ENCODE measurements around the gene ALG1. TPM values are rescaled to one million over a fixed set of nuclear protein-coding genes. Genes with fewer than 3 reads are reported as not detected.
"Not testable (repeated sequence)": the region's sequence is repeated elsewhere in the genome, so short reads cannot be mapped to it uniquely, and the experiment has no call there.

The ALG1 gene
- total and polyA plus RNA-seq, 8 donors, result 13.0 to 23.3 (median 16.4) TPM

- H3K27ac ChIP-seq; H3K9me3 ChIP-seq; H3K4me1 ChIP-seq; H3K27me3 ChIP-seq; intact Hi-C loops (cut with DNase I); ATAC-seq; FAIRE-seq; H3K36me3 ChIP-seq; H3K4me3 ChIP-seq; DNase-seq: not testable (repeated sequence)
- 35 to 38% methylated on average over 4 to 5 of the region's 5 CpGs for WGBS, 2 donors
Measured at GRCh38 chr16:5105039-5105438, 33.4 kb downstream of the ALG1 start.

DNA sequence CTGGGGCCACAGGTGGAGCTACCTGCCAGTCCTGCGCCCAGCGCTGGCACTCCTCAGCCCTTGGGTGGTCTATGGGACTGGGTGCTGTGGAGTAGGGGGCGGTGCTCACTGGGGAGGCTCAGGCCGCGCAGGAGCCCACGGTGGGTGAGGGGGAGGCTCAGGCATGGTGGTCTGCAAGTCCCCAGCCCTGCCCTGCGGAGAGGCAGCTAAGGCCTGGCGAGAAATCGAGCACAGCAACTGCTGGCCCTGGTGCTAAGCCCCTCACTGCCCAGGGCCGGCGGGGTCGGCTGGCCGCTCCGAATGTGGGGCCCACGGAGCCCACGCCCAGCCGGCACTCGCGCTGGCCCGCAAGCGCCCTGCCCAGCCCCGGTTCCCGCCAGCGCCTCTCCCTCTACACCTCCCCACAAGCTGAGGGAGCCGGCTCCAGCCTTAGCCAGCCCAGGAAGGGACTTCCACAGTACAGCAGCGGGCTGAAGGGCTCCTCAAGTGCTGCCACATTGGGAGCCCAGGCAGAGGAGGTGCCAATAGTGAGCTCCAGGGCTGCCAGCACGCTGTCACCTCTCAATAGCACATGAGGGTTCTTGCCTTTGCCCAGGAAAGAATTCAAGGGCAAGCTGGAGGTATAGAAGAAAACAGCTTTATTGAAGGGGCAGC lies 37.0 kb downstream of the ALG1 start:
- TF ChIP-seq, protein P1, sequence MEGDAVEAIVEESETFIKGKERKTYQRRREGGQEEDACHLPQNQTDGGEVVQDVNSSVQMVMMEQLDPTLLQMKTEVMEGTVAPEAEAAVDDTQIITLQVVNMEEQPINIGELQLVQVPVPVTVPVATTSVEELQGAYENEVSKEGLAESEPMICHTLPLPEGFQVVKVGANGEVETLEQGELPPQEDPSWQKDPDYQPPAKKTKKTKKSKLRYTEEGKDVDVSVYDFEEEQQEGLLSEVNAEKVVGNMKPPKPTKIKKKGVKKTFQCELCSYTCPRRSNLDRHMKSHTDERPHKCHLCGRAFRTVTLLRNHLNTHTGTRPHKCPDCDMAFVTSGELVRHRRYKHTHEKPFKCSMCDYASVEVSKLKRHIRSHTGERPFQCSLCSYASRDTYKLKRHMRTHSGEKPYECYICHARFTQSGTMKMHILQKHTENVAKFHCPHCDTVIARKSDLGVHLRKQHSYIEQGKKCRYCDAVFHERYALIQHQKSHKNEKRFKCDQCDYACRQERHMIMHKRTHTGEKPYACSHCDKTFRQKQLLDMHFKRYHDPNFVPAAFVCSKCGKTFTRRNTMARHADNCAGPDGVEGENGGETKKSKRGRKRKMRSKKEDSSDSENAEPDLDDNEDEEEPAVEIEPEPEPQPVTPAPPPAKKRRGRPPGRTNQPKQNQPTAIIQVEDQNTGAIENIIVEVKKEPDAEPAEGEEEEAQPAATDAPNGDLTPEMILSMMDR (IDR thresholded peaks at IDR 0.05), result no peak
- intact Hi-C loops (cut with DNase I), result no loop called here
- H3K27ac ChIP-seq, result no peak overlapping the region
- H3K36me3 ChIP-seq, result no peaks in the 10 kb centered on the region
- WGBS, 2 donors, result 86 to 88% methylated on average over 25 to 27 of the region's 27 CpGs
- ATAC-seq, result no peak
- H3K27me3 ChIP-seq, result no peaks in the 10 kb centered on the region
- FAIRE-seq, result no peak
- H3K4me3 ChIP-seq, result no peak overlapping the region
- no peak for DNase-seq
- no peaks in the 10 kb centered on the region for H3K9me3 ChIP-seq
- H3K4me1 ChIP-seq, result no peaks in the 10 kb centered on the region

GRCh38 chr16:5110933-5111332 lies 39.3 kb downstream of the ALG1 start:
- WGBS, 2 donors, result 71 to 81% methylated on average over 9 to 10 of the region's 10 CpGs
- FAIRE-seq, result not testable (repeated sequence)

DNA sequence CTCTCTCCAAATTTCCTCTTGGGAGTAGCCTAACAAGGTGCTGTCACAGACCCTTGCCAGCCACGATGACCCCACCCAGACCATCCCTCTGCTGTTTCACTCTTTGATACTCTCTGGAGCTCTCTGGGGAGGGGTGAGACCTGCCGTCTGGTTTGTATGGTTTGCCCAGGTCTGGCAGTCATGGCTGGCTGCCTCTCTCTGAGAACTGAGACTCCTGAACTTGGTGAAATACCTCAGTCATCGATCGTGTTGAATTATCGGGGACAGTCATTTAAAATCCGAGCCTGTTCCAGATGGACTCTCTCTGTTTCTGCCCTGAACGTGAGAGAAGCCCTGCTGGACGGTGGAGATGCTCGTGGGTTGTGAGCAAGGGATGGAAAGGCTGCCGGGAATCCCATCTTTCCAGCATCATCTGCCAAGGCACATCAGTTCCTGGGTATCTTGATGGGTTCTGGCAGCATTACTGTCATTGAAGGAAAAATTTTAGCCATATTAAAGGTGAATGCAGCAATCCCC lies 45.2 kb downstream of the ALG1 start:
- H3K9me3 ChIP-seq; FAIRE-seq; H3K36me3 ChIP-seq; DNase-seq; H3K27ac ChIP-seq; ATAC-seq; H3K27me3 ChIP-seq; H3K4me3 ChIP-seq; H3K4me1 ChIP-seq; intact Hi-C loops (cut with DNase I): not testable (repeated sequence)
- WGBS, 2 donors, result 42 to 50% methylated on average over 9 to 10 of the region's 10 CpGs

More at GRCh38 chr16:5110933-5111332, 39.3 kb downstream of the ALG1 start:
- ATAC-seq; intact Hi-C loops (cut with DNase I); H3K9me3 ChIP-seq; DNase-seq; H3K4me3 ChIP-seq; H3K27ac ChIP-seq; H3K4me1 ChIP-seq; H3K36me3 ChIP-seq; H3K27me3 ChIP-seq: not testable (repeated sequence)

DNA sequence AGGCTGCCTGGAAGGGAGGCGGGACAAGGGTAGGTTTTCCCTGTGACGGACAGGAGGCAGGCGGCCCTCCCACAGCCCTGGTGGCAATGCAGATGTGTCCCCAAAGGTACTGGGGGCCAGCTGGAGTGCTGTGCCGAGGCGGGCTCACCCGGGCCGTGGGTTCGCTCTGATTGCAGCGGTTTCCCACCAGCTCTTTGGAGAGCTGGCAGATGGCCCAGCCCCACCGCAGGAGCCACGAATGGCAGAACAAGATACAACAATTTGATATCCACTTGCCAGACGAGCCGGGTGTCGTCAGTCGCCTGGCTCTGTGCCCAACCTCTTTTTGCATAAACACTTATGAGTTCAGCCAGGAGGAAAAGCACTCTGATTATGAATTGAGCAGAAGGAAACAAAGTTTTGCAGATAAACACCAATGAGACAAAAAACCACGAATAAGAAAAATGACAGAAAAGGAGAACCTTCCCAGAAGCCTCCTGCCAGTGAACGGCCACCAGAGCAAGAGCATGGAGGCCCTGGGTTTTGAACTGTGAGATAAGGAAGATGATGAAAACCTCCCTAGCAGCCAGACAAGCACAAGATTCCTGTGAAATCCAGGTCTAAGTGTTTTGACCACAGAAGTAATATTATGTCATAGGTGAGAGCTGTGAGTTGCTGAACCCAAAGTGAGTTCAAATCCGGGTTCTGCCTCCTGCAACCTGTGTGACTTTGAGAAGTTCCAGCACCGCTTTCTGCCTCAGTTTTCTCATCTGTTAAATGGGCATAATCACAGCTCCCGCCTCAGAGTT lies 45.9 kb downstream of the ALG1 start:
- H3K4me1 ChIP-seq; H3K27me3 ChIP-seq; H3K36me3 ChIP-seq; H3K27ac ChIP-seq; FAIRE-seq; intact Hi-C loops (cut with DNase I); H3K4me3 ChIP-seq; H3K9me3 ChIP-seq; ATAC-seq: not testable (repeated sequence)
- WGBS, 2 donors, result 22 to 29% methylated on average over 20 of the region's 20 CpGs
- DNase-seq, result peak in 3 of 6 donors; percentile 18 to 59 (median 57)

DNA sequence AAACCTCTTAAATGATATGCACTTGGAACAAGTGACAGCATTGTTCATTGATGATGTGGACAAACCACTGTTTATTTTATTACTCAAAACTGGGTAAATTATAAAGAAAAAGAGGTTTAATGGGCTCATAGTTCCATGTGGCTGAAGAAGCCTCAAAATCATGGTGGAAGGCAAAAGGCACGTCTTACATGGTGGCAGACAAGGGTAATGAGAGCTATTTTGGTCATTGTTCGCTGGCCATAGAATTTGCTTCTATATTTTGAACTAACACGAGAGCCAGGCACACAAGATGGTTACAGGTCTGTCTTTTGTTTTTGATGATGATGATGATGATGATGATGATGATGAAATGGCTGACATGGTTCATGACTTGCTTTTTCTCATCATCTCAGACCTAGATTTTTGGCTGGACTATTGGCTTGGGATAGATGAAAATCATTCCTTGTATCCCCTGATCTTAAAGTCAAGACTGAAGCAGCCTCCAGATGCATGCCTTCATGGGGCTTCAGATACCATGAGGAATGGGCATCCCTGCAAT lies 59.9 kb downstream of the ALG1 start:
- FAIRE-seq; H3K4me3 ChIP-seq; DNase-seq; intact Hi-C loops (cut with DNase I); ATAC-seq; H3K27ac ChIP-seq; H3K9me3 ChIP-seq; H3K27me3 ChIP-seq; H3K36me3 ChIP-seq; H3K4me1 ChIP-seq: not testable (repeated sequence)
- WGBS, 2 donors, result 64 to 77% methylated on average over 3 of the region's 3 CpGs

DNA sequence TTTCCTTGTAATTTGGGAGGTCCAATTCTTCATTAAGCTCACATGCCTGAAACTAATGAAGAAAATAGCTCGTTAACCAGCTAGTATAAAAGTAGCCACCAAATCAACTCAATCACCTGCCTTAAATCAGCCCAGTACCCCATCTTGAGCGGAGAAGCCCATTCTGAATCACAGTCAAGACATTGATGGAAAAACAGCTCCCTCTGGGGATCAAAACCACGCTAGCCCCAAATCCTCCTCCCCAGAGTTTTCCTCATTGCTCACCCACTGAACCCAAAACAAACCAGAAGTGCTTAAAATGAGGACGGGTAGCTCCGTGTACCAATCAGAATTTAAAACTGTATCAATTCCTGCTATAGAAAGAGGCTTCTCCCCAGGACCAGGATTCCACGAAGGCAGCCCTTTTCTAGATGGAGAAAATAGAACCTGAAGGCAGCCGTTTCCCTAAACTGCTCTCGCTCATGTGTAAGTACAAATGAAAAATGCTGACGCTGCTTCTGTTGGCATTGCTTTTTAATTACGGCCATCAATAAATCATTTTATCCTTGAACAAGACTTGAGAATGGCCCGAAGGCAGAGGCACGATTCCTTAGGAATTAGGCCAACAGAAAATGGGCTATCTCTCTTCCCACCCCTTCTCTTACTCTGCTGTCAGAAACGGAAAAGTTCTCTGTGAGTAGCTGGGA lies 61.4 kb downstream of the ALG1 start:
- H3K4me3 ChIP-seq; FAIRE-seq; H3K9me3 ChIP-seq; intact Hi-C loops (cut with DNase I); H3K27me3 ChIP-seq; H3K36me3 ChIP-seq; H3K27ac ChIP-seq; H3K4me1 ChIP-seq; ATAC-seq; DNase-seq: not testable (repeated sequence)
- WGBS, 2 donors, result 31 to 34% methylated on average over 13 of the region's 13 CpGs

- H3K4me3 ChIP-seq; H3K4me1 ChIP-seq; H3K9me3 ChIP-seq; H3K27me3 ChIP-seq; intact Hi-C loops (cut with DNase I); H3K36me3 ChIP-seq; ATAC-seq; H3K27ac ChIP-seq; DNase-seq; FAIRE-seq: not testable (repeated sequence)
- 32 to 37% methylated on average over 13 of the region's 13 CpGs for WGBS, 2 donors
Measured at GRCh38 chr16:5134739-5135452, 63.3 kb downstream of the ALG1 start.
